Measurements from ENCODE around the gene BICD1. TPM values are rescaled to one million over a fixed set of nuclear protein-coding genes. Genes with fewer than 3 reads are reported as not detected.

The BICD1 gene
- 21.1 and 24.8 TPM in 2 replicates for total RNA-seq

DNA sequence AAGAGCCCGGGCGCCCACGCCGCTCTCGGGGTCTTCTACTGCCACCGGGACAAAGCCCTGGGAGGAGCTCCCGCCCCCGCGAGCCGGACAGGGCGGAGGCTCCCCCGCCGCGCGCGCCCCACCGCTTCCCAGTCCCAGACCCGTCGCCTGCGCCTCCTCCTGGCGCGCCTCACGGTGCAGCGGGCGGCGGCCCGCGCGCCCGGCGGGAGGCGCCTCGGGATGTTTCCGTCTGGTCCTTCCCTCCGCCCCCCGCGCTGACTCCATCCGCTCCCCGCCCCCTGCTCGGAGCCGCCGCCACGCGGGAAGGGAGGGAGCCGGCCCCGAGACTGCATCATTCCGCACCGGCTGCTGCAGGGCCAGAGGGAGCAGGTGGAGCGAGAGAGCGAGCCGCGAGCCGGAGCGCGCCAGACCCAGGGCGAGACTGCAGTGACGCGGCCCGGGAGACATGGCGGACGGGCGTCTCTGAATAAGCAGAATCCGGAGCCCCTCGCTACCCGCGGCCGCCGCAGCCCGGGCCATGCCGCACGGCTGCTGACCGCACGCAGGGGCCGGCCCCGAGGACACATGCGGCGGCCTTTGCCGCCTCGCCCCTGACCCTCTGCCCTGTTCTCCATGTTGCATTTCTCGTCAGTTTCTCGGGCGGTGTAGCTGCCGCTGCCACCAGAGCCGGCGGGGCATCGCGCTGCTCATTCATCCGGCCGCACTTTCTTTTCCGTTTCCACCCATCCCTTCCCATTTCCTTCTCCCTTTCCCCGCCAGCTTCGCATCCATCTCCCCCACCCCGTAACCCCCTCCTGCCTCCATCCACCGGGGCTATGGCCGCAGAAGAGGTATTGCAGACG, at the start of gene BICD1:
Gene BICD1, plus strand, starts transcription at position 331 of the 842 bp plus-strand sequence. Its CDS starts 485 bp downstream, at position 816.

DNA sequence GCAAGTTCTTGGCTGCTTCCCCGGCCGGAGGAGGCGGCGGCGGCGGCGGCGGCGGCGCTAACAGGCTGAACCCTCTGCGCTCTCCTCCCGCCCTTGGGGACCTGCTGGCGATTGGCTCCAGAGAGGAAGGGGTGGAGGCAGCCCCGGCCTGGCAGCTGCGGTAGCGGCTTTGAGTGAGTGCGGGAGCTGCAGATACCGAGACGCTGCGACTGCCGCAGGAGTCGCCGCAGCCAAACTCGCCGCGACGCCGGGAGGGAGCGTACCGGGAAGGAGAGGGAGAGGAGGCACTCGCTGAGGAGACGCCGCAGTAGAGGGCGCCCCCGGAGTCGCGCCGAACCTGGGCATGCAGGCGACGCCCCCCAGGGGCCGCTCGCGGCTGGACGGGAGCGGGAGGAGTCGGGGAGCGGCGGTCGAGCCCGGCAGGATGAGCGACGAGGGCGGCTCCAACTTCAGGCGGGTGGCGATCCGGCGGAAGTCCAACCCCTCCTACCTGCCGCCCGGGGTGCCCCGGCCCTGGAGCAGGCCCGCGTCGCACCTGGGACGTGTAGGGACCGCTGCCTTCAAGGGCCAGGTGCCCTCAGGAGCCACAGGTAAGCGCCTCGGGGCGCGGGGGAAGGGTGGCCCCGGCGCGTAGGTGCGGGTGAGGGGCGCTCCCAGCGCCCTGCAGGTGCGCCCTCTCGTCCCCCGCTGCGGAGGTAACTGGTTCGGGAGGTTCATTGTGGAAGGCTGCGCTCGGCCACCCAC, 292.9 kb downstream of the BICD1 start, which contains the start of gene FGD4:
Gene FGD4, plus strand, starts transcription at position 189 of the 744 bp plus-strand sequence.

Small RNAs within 50 kb of the gene (small RNA-seq; reads per million reads assigned to genes)
- gene AC048344.2 (not detected), gene AC048344.3 (not detected), gene RF00019 (not detected)

Other genes starting within 250 kb of the BICD1 start
- 173 and 207 TPM in 2 replicates for gene RESF1, start 147.4 kb upstream of the BICD1 start, total RNA-seq